NCI-H510A (cell line): Measurements from ENCODE around the gene LILRB5.
A peak's percentile ranks its signal among the peaks of the same experiment; 100 is the strongest.
"Not testable (repeated sequence)": the region's sequence is repeated elsewhere in the genome, so short reads cannot be mapped to it uniquely, and the experiment has no call there.

Experiments used
- DNase-seq: peaks from one replicate; lab custom pipeline; 2025; lab: John Stamatoyannopoulos, UW

Gene LILRB5

DNA sequence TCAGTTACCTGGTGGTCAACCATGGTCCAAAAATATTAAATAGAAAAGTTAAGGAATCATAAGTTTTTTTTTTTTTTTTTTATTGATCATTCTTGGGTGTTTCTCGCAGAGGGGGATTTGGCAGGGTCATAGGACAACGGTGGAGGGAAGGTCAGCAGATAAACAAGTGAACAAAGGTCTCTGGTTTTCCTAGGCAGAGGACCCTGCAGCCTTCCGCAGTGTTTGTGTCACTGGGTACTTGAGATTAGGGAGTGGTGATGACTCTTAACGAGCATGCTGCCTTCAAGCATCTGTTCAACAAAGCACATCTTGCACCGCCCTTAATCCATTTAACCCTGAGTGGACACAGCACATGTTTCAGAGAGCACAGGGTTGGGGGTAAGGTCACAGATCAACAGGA, 42.9 kb downstream of the LILRB5 start:
- DNase-seq: not testable (repeated sequence)

DNA sequence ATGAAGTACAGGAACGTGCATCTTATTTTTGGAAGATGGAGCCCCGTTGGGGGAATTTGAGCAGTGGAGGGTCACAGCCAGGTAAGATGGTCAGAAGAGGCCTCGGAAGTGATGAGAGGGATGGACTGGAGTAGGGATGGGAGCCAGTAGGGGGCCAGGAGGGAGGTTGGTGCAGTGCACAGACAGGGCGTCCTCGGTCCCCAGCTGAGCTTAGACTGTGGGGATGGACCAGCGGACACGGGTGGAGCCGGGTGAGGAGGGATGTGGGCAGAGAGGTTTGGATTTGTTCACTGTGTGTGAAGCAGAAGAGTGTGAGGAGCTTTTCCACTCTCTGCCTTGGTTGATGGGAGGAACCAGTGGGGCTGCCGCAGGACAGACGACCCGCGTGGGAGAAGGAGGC, 45.8 kb downstream of the LILRB5 start:
- no peak for DNase-seq

GRCh38 chr19:54209811-54210494, 47.1 kb downstream of the LILRB5 start:
- DNase-seq: peak; percentile 77

DNA sequence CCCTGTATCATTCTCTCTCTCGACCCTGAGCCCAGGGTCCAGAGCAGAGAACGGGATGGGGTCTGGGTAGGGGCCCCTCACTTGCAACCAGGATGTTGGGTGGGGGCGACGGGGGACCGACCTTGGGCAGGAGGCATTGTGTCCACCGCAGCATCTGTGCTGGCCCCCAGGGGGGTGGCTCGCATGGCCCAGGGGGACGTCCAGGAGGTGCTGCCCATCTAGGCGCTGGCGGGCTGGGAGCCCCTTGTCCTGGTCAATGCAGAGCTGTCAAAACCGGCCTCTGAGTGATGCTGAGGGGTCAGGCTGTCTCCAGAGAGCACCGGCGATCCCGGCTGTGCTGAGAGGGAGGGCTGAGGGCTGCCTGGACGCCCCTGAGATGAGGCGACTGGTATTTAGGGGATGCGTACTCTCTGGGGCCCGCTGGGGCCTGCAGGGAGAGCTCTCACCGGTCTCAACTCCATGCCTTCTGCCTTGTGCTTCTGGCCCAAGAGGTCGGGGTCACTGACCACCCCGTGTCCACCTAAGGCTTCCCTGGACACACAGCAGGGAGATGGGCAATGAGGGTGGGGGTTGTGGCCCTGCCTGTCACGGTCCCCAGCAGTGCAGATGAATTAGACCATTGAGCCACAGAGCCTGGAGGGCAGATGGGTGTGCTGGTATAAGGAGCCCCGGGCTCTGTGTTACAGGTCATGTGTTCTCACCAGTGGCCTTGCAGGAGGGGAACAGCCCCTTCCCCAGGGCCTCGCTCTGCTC, 47.8 kb downstream of the LILRB5 start:
- no peak for DNase-seq

DNA sequence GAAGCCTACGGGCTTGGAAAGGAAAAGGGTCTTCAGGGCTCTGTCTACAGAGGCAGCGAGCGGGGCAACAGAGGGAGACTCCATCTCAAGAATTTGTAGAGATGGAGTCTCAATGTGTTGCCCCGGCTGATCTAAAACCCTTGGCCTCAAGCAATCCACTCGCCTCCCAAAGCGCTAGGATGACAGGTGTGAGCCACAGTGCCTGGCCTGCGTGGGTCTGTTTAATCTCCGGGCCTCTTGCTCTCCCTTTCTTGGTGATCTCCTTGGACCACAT, 48.4 kb downstream of the LILRB5 start:
- no peak for DNase-seq

- DNase-seq: no peak
Measured at GRCh38 chr19:54207983-54208783, 48.9 kb downstream of the LILRB5 start.

DNA sequence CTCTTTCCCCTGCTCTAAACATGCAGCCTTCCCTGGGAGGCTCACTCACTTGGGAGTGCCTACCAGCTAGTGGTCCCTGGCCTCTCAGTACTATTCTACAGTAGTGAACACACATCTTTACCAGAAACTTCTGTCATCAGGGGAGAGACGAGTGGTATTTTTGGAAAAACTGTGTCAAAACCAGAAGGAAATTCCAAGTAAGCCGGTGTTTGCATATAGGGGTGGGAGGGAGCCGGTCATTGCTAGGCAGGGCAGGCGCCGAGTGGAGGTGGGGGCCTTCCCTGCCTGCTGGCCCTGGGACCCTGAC, 49.4 kb downstream of the LILRB5 start:
- no peak for DNase-seq

DNA sequence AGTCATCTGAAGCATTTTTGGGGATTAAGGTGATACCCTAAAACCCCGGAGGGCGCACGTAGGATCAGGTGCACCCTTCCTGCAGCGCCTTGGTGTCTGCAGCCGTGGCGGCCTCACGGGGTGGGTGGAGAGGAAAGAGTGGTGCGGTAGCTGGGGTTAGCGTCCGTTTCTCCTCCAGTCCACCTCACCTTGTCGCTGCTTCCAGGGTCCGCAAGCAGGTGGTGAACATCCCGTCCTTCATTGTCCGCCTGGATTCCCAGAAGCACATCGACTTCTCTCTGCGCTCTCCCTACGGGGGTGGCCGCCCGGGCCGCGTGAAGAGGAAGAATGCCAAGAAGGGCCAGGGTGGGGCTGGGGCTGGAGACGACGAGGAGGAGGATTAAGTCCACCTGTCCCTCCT, 49.9 kb downstream of the LILRB5 start:
- not testable (repeated sequence) for DNase-seq

GRCh38 chr19:54206831-54207177, 50.3 kb downstream of the LILRB5 start:
- DNase-seq: no peak

GRCh38 chr19:54206030-54206830, 50.8 kb downstream of the LILRB5 start:
- DNase-seq: no peak

GRCh38 chr19:54204767-54205468, 52.2 kb downstream of the LILRB5 start:
- no peak for DNase-seq

- DNase-seq: no peak
Measured at GRCh38 chr19:54203151-54203611, 53.9 kb downstream of the LILRB5 start.

DNA sequence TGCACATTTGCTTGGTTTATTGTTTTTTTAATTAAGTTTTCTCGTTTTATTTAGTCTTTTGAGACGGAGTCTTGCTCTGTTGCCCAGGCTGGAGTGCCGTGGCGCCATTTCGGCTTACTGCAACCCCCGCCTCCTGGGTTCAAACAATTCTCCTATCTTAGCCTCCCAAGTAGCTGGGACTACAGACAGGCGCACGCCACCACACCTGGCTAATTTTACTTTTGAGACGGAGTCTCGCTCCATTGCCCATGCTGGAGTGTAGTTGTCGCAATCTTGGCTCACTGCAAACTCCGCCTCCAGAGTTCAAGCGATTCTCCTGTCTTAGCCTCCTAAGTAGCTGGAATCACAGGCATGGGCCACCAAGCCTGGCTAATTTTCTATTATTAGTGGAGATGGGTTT, 55.1 kb downstream of the LILRB5 start:
- no peak for DNase-seq

- DNase-seq: no peak
Measured at GRCh38 chr19:54201172-54201701, 55.8 kb downstream of the LILRB5 start.
